DND-41 (cell line): Measurements from ENCODE around the gene WDR7.
A peak's percentile ranks its signal among the peaks of the same experiment; 100 is the strongest.

Experiments used
- ATAC-seq: fragments of 200-7000 bp; cut with Tn5 transposase; 3 replicates; pipeline ENCODE4 v1.9.1; 2021; ENCODE audit warnings: low read depth; ENCODE audit not compliant: insufficient read depth
- DNase-seq: peaks from one replicate; pipeline ENCODE4 v3.0.0-alpha.2; 2020
- H2AFZ ChIP-seq: 2 replicates; pipeline ENCODE4 v1.6.0; 2012; ENCODE audit warnings: low read depth, low read length
- H3K27ac ChIP-seq: 2 replicates; pipeline ENCODE4 v1.5.1; 2012; ENCODE audit warnings: low read length, inconsistent platforms
- H3K27me3 ChIP-seq: fragments of 200-600 bp; sonication (generic); 2 replicates; pipeline ENCODE4 v1.6.0; 2012; ENCODE audit warnings: low read length, mild to moderate bottlenecking, inconsistent platforms; ENCODE audit not compliant: insufficient read depth, poor library complexity
- H3K36me3 ChIP-seq: 2 replicates; pipeline ENCODE4 v1.5.1; 2012; ENCODE audit warnings: low read length, inconsistent platforms; ENCODE audit not compliant: insufficient read depth
- H3K4me1 ChIP-seq: 2 replicates; pipeline ENCODE4 v1.5.1; 2012; ENCODE audit warnings: mild to moderate bottlenecking, low read length; ENCODE audit not compliant: insufficient read depth
- H3K4me2 ChIP-seq: 2 replicates; pipeline ENCODE4 v1.6.0; 2012; ENCODE audit warnings: mild to moderate bottlenecking, moderate library complexity, low read length, inconsistent platforms; ENCODE audit not compliant: insufficient read depth
- H3K4me3 ChIP-seq, 2 experiments: fragments of 200-600 bp in 1 of 2; shearing (Covaris generic) in 1 of 2; 2 replicates each; pipeline ENCODE4 v1.5.1; 2012 to 2016; ENCODE audit warnings: inconsistent platforms in 2 of 2, low read length in 2 of 2, mild to moderate bottlenecking in 2 of 2, low read depth in 1 of 2, moderate library complexity in 1 of 2
- H3K79me2 ChIP-seq: 2 replicates; pipeline ENCODE4 v1.6.0; 2012; ENCODE audit warnings: low read length, inconsistent platforms; ENCODE audit not compliant: insufficient read depth
- H3K9ac ChIP-seq: 2 replicates; pipeline ENCODE4 v1.6.0; 2012; ENCODE audit warnings: low read depth, mild to moderate bottlenecking, inconsistent platforms, low read length, moderate library complexity
- H3K9me3 ChIP-seq: 2 replicates; pipeline ENCODE4 v1.5.1; 2012; ENCODE audit warnings: low read length, moderate library complexity, mild to moderate bottlenecking, inconsistent platforms; ENCODE audit not compliant: insufficient read depth, severe bottlenecking
- H4K20me1 ChIP-seq: 2 replicates; pipeline ENCODE4 v1.6.0; 2012; ENCODE audit warnings: low read length; ENCODE audit not compliant: insufficient read depth
- CTCF ChIP-seq: IDR thresholded peaks from 2 replicates; pipeline ENCODE4 v1.5.1; 2012; ENCODE audit warnings: borderline replicate concordance, low read length, moderate library complexity, mild to moderate bottlenecking; ENCODE audit not compliant: poor library complexity, severe bottlenecking; ENCODE audit errors: extremely low read depth
- EZH2 ChIP-seq: IDR thresholded peaks from 3 replicates; pipeline ENCODE4 v1.6.1; 2012; ENCODE audit warnings: borderline replicate concordance, low read depth, mild to moderate bottlenecking, moderate library complexity, low read length, inconsistent platforms; ENCODE audit not compliant: severe bottlenecking

WDR7 gene

GRCh38 chr18:56870982-56871381, 219.8 kb downstream of the WDR7 start:
- no peaks in the 10 kb centered on the region for H3K79me2 ChIP-seq
- DNase-seq (no peak), ATAC-seq (no peak)
- H4K20me1 ChIP-seq = no peaks in the 10 kb centered on the region
- no peak overlapping the region for H3K27ac ChIP-seq
- no peak overlapping the region for H2AFZ ChIP-seq
- no peak overlapping the region for H3K4me3 ChIP-seq
- no peaks in the 10 kb centered on the region for H3K9me3 ChIP-seq
- no peak overlapping the region for H3K4me2 ChIP-seq
- H3K27me3 ChIP-seq = no peaks in the 10 kb centered on the region
- no peaks in the 10 kb centered on the region for H3K36me3 ChIP-seq
- H3K4me1 ChIP-seq = peaks cover 8% of the 10 kb centered on the region
- no peak overlapping the region for H3K9ac ChIP-seq
- no peak for TF ChIP-seq EZH2
- no peak for TF ChIP-seq CTCF

- DNase-seq = no peak
- no peak overlapping the region for H3K27ac ChIP-seq
- no peaks in the 10 kb centered on the region for H3K36me3 ChIP-seq
- no peak for ATAC-seq
- no peak overlapping the region for H3K4me3 ChIP-seq
- H3K27me3 ChIP-seq = no peaks in the 10 kb centered on the region
- peaks cover 8% of the 10 kb centered on the region for H3K4me1 ChIP-seq
- no peak for TF ChIP-seq CTCF
- no peak overlapping the region for H2AFZ ChIP-seq
- no peaks in the 10 kb centered on the region for H4K20me1 ChIP-seq
- no peaks in the 10 kb centered on the region for H3K9me3 ChIP-seq
- H3K79me2 ChIP-seq = no peaks in the 10 kb centered on the region
- H3K9ac ChIP-seq = no peak overlapping the region
- H3K4me2 ChIP-seq = no peak overlapping the region
These were observed 221.0 kb downstream of the WDR7 start for GRCh38 chr18:56872140-56872539.

- peak; percentile 81 for ATAC-seq
- TF ChIP-seq CTCF = no peak
- TF ChIP-seq EZH2 = no peak
- peak; percentile 50 for DNase-seq
- Histone ChIP-seq H3K9ac (no peak overlapping the region), H3K27me3 (no peaks in the 10 kb centered on the region), H3K4me1 (peaks cover 8% of the 10 kb centered on the region), H3K4me2 (no peak overlapping the region), H3K27ac (no peak overlapping the region), H3K36me3 (no peaks in the 10 kb centered on the region), H4K20me1 (no peaks in the 10 kb centered on the region), H3K79me2 (no peaks in the 10 kb centered on the region), H3K9me3 (no peaks in the 10 kb centered on the region), H3K4me3 (no peak overlapping the region), H2AFZ (no peak overlapping the region)
These were observed 222.4 kb downstream of the WDR7 start for GRCh38 chr18:56873441-56874140.

GRCh38 chr18:56878711-56879110, 227.6 kb downstream of the WDR7 start:
- H3K27ac ChIP-seq = no peak overlapping the region
- TF ChIP-seq EZH2 (no peak), CTCF (no peak)
- H2AFZ ChIP-seq = no peak overlapping the region
- DNase-seq (no peak), ATAC-seq (no peak)
- H3K4me3 ChIP-seq = no peak overlapping the region
- no peak overlapping the region for H3K4me2 ChIP-seq
- no peaks in the 10 kb centered on the region for H3K79me2 ChIP-seq
- peaks cover 2% of the 10 kb centered on the region for H3K4me1 ChIP-seq
- no peaks in the 10 kb centered on the region for H3K9me3 ChIP-seq
- H4K20me1 ChIP-seq = no peaks in the 10 kb centered on the region
- H3K27me3 ChIP-seq = no peaks in the 10 kb centered on the region
- peaks cover 3% of the 10 kb centered on the region; the same call in 1 of the 2 replicates for H3K36me3 ChIP-seq
- no peak overlapping the region for H3K9ac ChIP-seq
